ENCODE measurements around the gene PACSIN2.

GRCh38 chr22:42869888-42870480 lies 145.0 kb downstream of the PACSIN2 start:
- TF ChIP-seq CTCF (IDR thresholded peaks at IDR 0.05), result no peak
- no peak for TF ChIP-seq SP1 (CRISPR knock-in tag; conservative IDR thresholded peaks at IDR 0.05)
- no peak for TF ChIP-seq ZBTB43 (CRISPR knock-in tag; IDR thresholded peaks at IDR 0.05)
- TF ChIP-seq ZNF121 (CRISPR knock-in tag; IDR thresholded peaks at IDR 0.05), result no peak
- no peak for TF ChIP-seq SOX15 (CRISPR knock-in tag; IDR thresholded peaks at IDR 0.05)
- no peak for TF ChIP-seq NR2C2 (CRISPR knock-in tag; IDR thresholded peaks at IDR 0.05)
- TF ChIP-seq FOXK1 (CRISPR knock-in tag; IDR thresholded peaks at IDR 0.05), result no peak
- no peak for TF ChIP-seq GRHL2 (CRISPR knock-in tag; IDR thresholded peaks at IDR 0.05; ENCODE audit: insufficient replicate concordance, severe bottlenecking)
- TF ChIP-seq ZSCAN18 (CRISPR knock-in tag; IDR thresholded peaks at IDR 0.05), result no peak
- no peak for TF ChIP-seq ATF1 (CRISPR knock-in tag; IDR thresholded peaks at IDR 0.05)
- no peak for TF ChIP-seq CBFB (CRISPR knock-in tag; IDR thresholded peaks at IDR 0.05; ENCODE audit: low read depth)
- TF ChIP-seq MAX (CRISPR knock-in tag; IDR thresholded peaks at IDR 0.05), result no peak
